Neural progenitor cell (in vitro differentiated cells): Measurements from ENCODE around the gene TRIP4.

ENCODE experiments used
- EZH2 ChIP-seq: fragments of 200-600 bp; sonication (generic); IDR thresholded peaks from 2 replicates; pipeline ENCODE4 v1.6.1; 2017; ENCODE audit warnings: antibody characterized with exemption, mild to moderate bottlenecking, moderate library complexity
- TF ChIP-seq, protein P1 (sequence below): fragments of 200-600 bp; sonication (generic); IDR thresholded peaks from 2 replicates; pipeline ENCODE4 v1.5.1; 2017; ENCODE audit warnings: antibody characterized with exemption, mild to moderate bottlenecking

DNA sequence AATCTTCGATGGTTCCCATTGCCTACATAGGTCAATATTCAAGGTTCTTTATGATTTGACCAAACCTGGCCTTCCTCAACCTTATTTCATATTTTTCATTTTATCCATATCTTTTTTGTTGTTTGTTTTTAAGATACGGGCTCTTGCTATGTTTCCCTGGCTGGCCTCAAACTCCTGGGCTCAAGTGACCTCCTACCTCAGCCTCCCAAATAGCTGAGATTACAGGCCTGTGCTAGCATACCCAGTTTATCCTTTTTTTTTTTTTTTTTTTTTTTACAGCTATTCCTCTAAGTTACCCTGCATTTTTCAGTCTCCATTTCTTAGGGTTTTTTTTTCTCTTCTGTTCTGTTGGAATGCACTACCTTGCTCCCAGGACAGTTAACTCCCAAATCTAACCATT lies 87.2 kb downstream of the TRIP4 start:
- TF ChIP-seq, protein P1, sequence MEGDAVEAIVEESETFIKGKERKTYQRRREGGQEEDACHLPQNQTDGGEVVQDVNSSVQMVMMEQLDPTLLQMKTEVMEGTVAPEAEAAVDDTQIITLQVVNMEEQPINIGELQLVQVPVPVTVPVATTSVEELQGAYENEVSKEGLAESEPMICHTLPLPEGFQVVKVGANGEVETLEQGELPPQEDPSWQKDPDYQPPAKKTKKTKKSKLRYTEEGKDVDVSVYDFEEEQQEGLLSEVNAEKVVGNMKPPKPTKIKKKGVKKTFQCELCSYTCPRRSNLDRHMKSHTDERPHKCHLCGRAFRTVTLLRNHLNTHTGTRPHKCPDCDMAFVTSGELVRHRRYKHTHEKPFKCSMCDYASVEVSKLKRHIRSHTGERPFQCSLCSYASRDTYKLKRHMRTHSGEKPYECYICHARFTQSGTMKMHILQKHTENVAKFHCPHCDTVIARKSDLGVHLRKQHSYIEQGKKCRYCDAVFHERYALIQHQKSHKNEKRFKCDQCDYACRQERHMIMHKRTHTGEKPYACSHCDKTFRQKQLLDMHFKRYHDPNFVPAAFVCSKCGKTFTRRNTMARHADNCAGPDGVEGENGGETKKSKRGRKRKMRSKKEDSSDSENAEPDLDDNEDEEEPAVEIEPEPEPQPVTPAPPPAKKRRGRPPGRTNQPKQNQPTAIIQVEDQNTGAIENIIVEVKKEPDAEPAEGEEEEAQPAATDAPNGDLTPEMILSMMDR, result no peak
- no peak for TF ChIP-seq EZH2
